Keratinocyte (primary cell): ENCODE results near the gene TTC3.

Experiments
- CTCF ChIP-seq, 3 experiments: IDR thresholded peaks in 1 of 3; conservative IDR thresholded peaks in 1 of 3; optimal IDR thresholded peaks in 1 of 3; 2 replicates in 2 of 3; 3 replicates in 1 of 3; pipeline versions ENCODE3 to v1.5.1; 2011; ENCODE audit warnings: low read length in 3 of 3, mild to moderate bottlenecking in 3 of 3, moderate library complexity in 2 of 3, control low read depth in 1 of 3, inconsistent platforms in 1 of 3; ENCODE audit not compliant: insufficient read depth in 2 of 3; ENCODE audit errors: extremely low read depth in 1 of 3
- EZH2 ChIP-seq: IDR thresholded peaks from one replicate; pipeline ENCODE4 v1.6.1; 2012; ENCODE audit warnings: inconsistent platforms, mild to moderate bottlenecking, low read length, moderate library complexity

GRCh38 chr21:37064841-37065240, 8.2 kb upstream of the TTC3 start:
- TF ChIP-seq CTCF (optimal IDR thresholded peaks at IDR 0.05 in 1 of 3, IDR thresholded peaks at IDR 0.05 in 1 of 3, conservative IDR thresholded peaks at IDR 0.05 in 1 of 3; ENCODE audit: extremely low read depth in 1 of 3, insufficient read depth in 2 of 3, low read length in 3 of 3) = no peak
- TF ChIP-seq EZH2 = no peak
